GM21526 (cell line): ENCODE data around the gene TIMM44.
"Not testable (repeated sequence)": the region's sequence is repeated elsewhere in the genome, so short reads cannot be mapped to it uniquely, and the experiment has no call there.

Experiments used
- ATAC-seq: cut with Tn5 transposase; IDR thresholded peaks from one replicate; pipeline ENCODE4 v1.9.1; 2021; ENCODE audit warnings: moderate library complexity; ENCODE audit not compliant: unreplicated experiment, low FRiP score

TIMM44 gene

GRCh38 chr19:7904074-7905020 is 39.1 kb downstream of the TIMM44 start:
- ATAC-seq, result peak; percentile 26

GRCh38 chr19:7903244-7904073 is 40.0 kb downstream of the TIMM44 start, which contains the start of gene MAP2K7:
Gene MAP2K7, plus strand, starts transcription at chr19:7903877. Its CDS starts 68 bp downstream, at chr19:7903945.
- ATAC-seq, result peak; percentile 67

GRCh38 chr19:7902796-7903243 is 40.6 kb downstream of the TIMM44 start:
- ATAC-seq, result no peak

- no peak for ATAC-seq
Observed at GRCh38 chr19:7901337-7901736, 42.1 kb downstream of the TIMM44 start.

- ATAC-seq, result no peak
Observed at GRCh38 chr19:7900931-7901330, 42.5 kb downstream of the TIMM44 start.

GRCh38 chr19:7900401-7900870 is 43.0 kb downstream of the TIMM44 start:
- no peak for ATAC-seq

GRCh38 chr19:7899751-7900378 is 43.6 kb downstream of the TIMM44 start:
- ATAC-seq, result no peak

GRCh38 chr19:7898967-7899366 is 44.5 kb downstream of the TIMM44 start:
- ATAC-seq, result no peak

- ATAC-seq, result no peak
Observed at GRCh38 chr19:7897292-7897691, 46.2 kb downstream of the TIMM44 start.

GRCh38 chr19:7895565-7895964 is 47.9 kb downstream of the TIMM44 start:
- no peak for ATAC-seq

GRCh38 chr19:7894612-7895309 is 48.7 kb downstream of the TIMM44 start:
- no peak for ATAC-seq

GRCh38 chr19:7893362-7894101 is 49.9 kb downstream of the TIMM44 start:
- ATAC-seq, result not testable (repeated sequence)

GRCh38 chr19:7888826-7889217 is 54.6 kb downstream of the TIMM44 start:
- ATAC-seq, result no peak

- no peak for ATAC-seq
Observed at GRCh38 chr19:7888145-7888825, 55.2 kb downstream of the TIMM44 start, which contains the start of gene LRRC8E. Gene LRRC8E, plus strand, starts transcription at chr19:7888510. Its CDS starts 7,094 bp downstream, at chr19:7895604.

- no peak for ATAC-seq
Observed at GRCh38 chr19:7887408-7888144, 55.9 kb downstream of the TIMM44 start.

- ATAC-seq, result no peak
Observed at GRCh38 chr19:7885818-7886217, 57.6 kb downstream of the TIMM44 start.

GRCh38 chr19:7883796-7884570 is 59.5 kb downstream of the TIMM44 start:
- ATAC-seq, result no peak
